Fibroblast of mammary gland (primary cell): ENCODE measurements around the gene SETBP1.

Experiments
- DNase-seq: peaks from one replicate; pipeline ENCODE4 v3.0.0-alpha.2; 2010; ENCODE audit warnings: low read depth
- H3K4me3 ChIP-seq: 2 replicates; pipeline ENCODE4 v1.5.1; 2011; ENCODE audit warnings: low read depth, mild to moderate bottlenecking, low read length, moderate library complexity; ENCODE audit not compliant: control insufficient read depth
- CTCF ChIP-seq: conservative IDR thresholded peaks from 2 replicates; pipeline ENCODE4 v1.5.1; 2011; ENCODE audit warnings: low read depth, low read length, inconsistent platforms; ENCODE audit not compliant: control insufficient read depth, insufficient read depth

The SETBP1 gene

GRCh38 chr18:44730803-44731529 lies 50.3 kb downstream of the SETBP1 start:
- TF ChIP-seq CTCF = no peak
- H3K4me3 ChIP-seq = no peak overlapping the region
- no peak for DNase-seq

- H3K4me3 ChIP-seq = no peak overlapping the region
- TF ChIP-seq CTCF = no peak
- peak; percentile 75 for DNase-seq
Measured at GRCh38 chr18:44731530-44732237, 51.0 kb downstream of the SETBP1 start.

- TF ChIP-seq CTCF = no peak
- no peak for DNase-seq
- no peak overlapping the region for H3K4me3 ChIP-seq
Measured at GRCh38 chr18:44732238-44732563, 51.5 kb downstream of the SETBP1 start.

GRCh38 chr18:44732599-44732998 lies 51.9 kb downstream of the SETBP1 start:
- no peak overlapping the region for H3K4me3 ChIP-seq
- no peak for TF ChIP-seq CTCF
- DNase-seq = no peak

GRCh38 chr18:44733069-44733753 lies 52.5 kb downstream of the SETBP1 start:
- no peak for TF ChIP-seq CTCF
- H3K4me3 ChIP-seq = no peak overlapping the region
- DNase-seq = peak; percentile 96

GRCh38 chr18:44733754-44734465 lies 53.2 kb downstream of the SETBP1 start:
- TF ChIP-seq CTCF = no peak
- peak; percentile 66 for DNase-seq
- no peak overlapping the region for H3K4me3 ChIP-seq
